K562 (cell line): ENCODE data around the gene HMX1.

Source experiments
- ATF3 ChIP-seq, 2 experiments: fragments of 450-650 bp in 1 of 2; sonication (generic) in 1 of 2; formaldehyde crosslinking in 1 of 2; IDR thresholded peaks in 1 of 2; conservative IDR thresholded peaks in 1 of 2; 2 replicates each; pipeline versions ENCODE4 v1.6.1 to v1.8.1; 2016 to 2023; ENCODE audit warnings: mild to moderate bottlenecking in 2 of 2, moderate library complexity in 2 of 2, inconsistent platforms in 1 of 2, missing genetic modification reagents in 1 of 2
- FOXJ2 ChIP-seq: fragments of 200-800 bp; sonication (Bioruptor generic); IDR thresholded peaks from 2 replicates; pipeline ENCODE4 v1.6.1; 2016; ENCODE audit warnings: missing genetic modification characterization, missing compliant biosample characterization
- PHB2 ChIP-seq: fragments of 450-650 bp; IDR thresholded peaks from 2 replicates; pipeline ENCODE4 v1.6.1; 2017; ENCODE audit warnings: low read depth
- POLR2A ChIP-seq: fragments of 450-650 bp; conservative IDR thresholded peaks from 2 replicates; pipeline ENCODE4 v1.6.1; 2016
- PURB ChIP-seq: sonication (generic); formaldehyde crosslinking; IDR thresholded peaks from 2 replicates; pipeline ENCODE4 v1.9.0; 2021; ENCODE audit warnings: low read depth, mild to moderate bottlenecking, missing genetic modification reagents
- SMARCA5 ChIP-seq: fragments of 450-650 bp; IDR thresholded peaks from 2 replicates; pipeline ENCODE4 v1.6.1; 2016
- TAF15 ChIP-seq: fragments of 200-400 bp; formaldehyde crosslinking; IDR thresholded peaks from 2 replicates; pipeline ENCODE4 v1.6.1; 2017; ENCODE audit warnings: mild to moderate bottlenecking, low read depth, low read length, moderate library complexity
- TEAD1 ChIP-seq, 2 experiments: fragments of 450-650 bp in 1 of 2; sonication (generic) in 1 of 2; formaldehyde crosslinking; IDR thresholded peaks; 2 replicates each; pipeline versions ENCODE4 v1.4.0 to v1.8.0; 2020 to 2022; ENCODE audit warnings: mild to moderate bottlenecking in 2 of 2, missing genetic modification reagents in 1 of 2
- TFE3 ChIP-seq: fragments of 450-650 bp; formaldehyde crosslinking; IDR thresholded peaks from 2 replicates; pipeline ENCODE4 v1.4.0; 2020; ENCODE audit warnings: mild to moderate bottlenecking, mixed read lengths
- ZFX ChIP-seq: sonication (generic); formaldehyde crosslinking; IDR thresholded peaks from 2 replicates; pipeline ENCODE4 v1.8.0; 2022; ENCODE audit warnings: mild to moderate bottlenecking, missing genetic modification reagents, moderate library complexity
- ZNF699 ChIP-seq: fragments of 250-450 bp; sonication (Bioruptor Pico); IDR thresholded peaks from 2 replicates; pipeline ENCODE4 v1.8.0; 2021; ENCODE audit warnings: mild to moderate bottlenecking, moderate library complexity; ENCODE audit not compliant: insufficient replicate concordance
- TF ChIP-seq, protein P1 (sequence below): IDR thresholded peaks from 2 replicates; pipeline ENCODE4 v1.6.1; 2011; ENCODE audit warnings: borderline replicate concordance, low read depth, mild to moderate bottlenecking, moderate library complexity, low read length; ENCODE audit not compliant: insufficient read depth, poor library complexity, severe bottlenecking

DNA sequence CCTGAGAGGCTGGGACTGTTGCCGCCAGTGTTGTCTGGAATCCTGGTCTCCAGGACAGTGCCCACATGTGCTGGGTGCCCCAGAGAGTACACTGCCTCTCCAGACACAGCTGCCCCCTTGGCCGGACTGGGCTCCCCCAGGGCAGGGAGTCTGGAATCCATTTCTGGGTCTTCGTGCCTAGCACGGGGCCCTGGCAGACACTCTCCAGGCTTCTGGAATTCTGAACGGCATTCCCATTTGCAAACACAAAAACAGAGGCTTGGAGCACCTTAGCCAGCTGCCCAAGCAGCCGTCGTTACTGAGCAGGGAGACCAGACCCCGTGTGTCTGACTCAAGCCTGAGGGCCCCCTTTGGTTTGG is 20.8 kb downstream of the HMX1 start:
- TF ChIP-seq ZFX = no peak
- no peak for TF ChIP-seq ATF3 (IDR thresholded peaks at IDR 0.05)
- no peak for TF ChIP-seq ATF3 (CRISPR knock-in tag; conservative IDR thresholded peaks at IDR 0.05)
- TF ChIP-seq PHB2 = no peak
- TF ChIP-seq SMARCA5 = no peak
- TF ChIP-seq, protein P1, sequence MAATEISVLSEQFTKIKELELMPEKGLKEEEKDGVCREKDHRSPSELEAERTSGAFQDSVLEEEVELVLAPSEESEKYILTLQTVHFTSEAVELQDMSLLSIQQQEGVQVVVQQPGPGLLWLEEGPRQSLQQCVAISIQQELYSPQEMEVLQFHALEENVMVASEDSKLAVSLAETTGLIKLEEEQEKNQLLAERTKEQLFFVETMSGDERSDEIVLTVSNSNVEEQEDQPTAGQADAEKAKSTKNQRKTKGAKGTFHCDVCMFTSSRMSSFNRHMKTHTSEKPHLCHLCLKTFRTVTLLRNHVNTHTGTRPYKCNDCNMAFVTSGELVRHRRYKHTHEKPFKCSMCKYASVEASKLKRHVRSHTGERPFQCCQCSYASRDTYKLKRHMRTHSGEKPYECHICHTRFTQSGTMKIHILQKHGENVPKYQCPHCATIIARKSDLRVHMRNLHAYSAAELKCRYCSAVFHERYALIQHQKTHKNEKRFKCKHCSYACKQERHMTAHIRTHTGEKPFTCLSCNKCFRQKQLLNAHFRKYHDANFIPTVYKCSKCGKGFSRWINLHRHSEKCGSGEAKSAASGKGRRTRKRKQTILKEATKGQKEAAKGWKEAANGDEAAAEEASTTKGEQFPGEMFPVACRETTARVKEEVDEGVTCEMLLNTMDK = no peak
- no peak for TF ChIP-seq PURB (CRISPR knock-in tag)
- TF ChIP-seq TAF15 = no peak
- TF ChIP-seq ZNF699 (CRISPR knock-in tag) = no peak
- no peak for TF ChIP-seq FOXJ2
- no peak for TF ChIP-seq TEAD1 (CRISPR knock-in tag; IDR thresholded peaks at IDR 0.05)
- no peak for TF ChIP-seq TFE3 (CRISPR knock-in tag)
- TF ChIP-seq POLR2A = no peak
